ENCODE measurements around the gene LRRC27. TPM values are rescaled to one million over a fixed set of nuclear protein-coding genes. Genes with fewer than 3 reads are reported as not detected.

The LRRC27 gene
- polyA plus RNA-seq, 2 of the 4 experiments (the other 2 are of a cell fraction), result 6.5 to 6.9 TPM

DNA sequence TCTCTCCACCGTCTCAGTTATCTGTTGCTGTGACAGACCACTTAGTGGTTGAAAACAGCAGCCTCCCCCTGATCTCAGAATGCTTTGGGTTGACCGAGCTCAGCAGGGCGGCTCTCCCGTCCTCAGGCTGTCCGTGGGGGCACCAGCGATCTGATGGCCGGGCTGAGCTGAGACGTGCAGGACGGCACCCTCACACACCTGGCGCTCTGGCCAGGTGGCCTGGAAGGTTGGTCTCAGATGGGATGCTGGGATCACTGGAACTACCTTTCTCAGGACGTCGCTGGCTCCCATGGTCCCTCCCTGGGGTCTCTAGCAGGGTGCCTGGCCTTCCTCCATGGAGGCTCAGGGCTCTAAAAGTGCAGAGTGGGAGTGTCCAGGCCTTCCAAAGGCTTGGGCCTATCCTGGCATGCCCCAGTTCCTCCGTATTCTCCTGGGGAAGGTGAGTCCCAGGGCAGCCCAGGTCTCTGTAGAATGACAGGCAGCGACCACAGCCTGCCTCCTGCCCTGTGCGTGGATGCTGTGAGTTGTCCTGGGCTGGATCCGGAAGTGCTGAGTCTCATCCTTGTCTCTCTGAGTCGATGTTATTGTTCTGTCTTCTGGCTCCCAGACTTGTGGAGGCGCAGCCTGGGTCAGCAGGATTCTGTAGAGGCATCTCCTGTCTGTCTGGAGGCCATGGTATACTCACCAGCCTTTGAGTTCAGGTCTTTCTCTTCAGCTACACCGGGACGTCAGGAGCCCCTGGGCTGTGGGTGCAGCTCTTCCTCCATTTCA lies 52.8 kb downstream of the LRRC27 start:
- FAIRE-seq, result no peak
- POLR2A ChIA-PET, result no interaction called here
- TF ChIP-seq RCOR1 (IDR thresholded peaks at IDR 0.05; ENCODE audit: low read depth, low read length) (no peak), CBX8 (IDR thresholded peaks at IDR 0.05) (no peak), GATA3 (IDR thresholded peaks at IDR 0.05; ENCODE audit: borderline replicate concordance) (no peak), KDM1A (IDR thresholded peaks at IDR 0.05; ENCODE audit: low read depth) (no peak), EP300 (IDR thresholded peaks at IDR 0.05) (no peak), TP53 (CRISPR knock-in tag; IDR thresholded peaks at IDR 0.05) (no peak), JUN (IDR thresholded peaks at IDR 0.05) (no peak), POLR2A (IDR thresholded peaks at IDR 0.05; ENCODE audit: low read length) (no peak), RARB (CRISPR knock-in tag; IDR thresholded peaks at IDR 0.05) (no peak), TFCP2L1 (CRISPR knock-in tag; IDR thresholded peaks at IDR 0.05) (no peak), HEYL (CRISPR knock-in tag; IDR thresholded peaks at IDR 0.05) (no peak)
- TF ChIP-seq, protein P1, sequence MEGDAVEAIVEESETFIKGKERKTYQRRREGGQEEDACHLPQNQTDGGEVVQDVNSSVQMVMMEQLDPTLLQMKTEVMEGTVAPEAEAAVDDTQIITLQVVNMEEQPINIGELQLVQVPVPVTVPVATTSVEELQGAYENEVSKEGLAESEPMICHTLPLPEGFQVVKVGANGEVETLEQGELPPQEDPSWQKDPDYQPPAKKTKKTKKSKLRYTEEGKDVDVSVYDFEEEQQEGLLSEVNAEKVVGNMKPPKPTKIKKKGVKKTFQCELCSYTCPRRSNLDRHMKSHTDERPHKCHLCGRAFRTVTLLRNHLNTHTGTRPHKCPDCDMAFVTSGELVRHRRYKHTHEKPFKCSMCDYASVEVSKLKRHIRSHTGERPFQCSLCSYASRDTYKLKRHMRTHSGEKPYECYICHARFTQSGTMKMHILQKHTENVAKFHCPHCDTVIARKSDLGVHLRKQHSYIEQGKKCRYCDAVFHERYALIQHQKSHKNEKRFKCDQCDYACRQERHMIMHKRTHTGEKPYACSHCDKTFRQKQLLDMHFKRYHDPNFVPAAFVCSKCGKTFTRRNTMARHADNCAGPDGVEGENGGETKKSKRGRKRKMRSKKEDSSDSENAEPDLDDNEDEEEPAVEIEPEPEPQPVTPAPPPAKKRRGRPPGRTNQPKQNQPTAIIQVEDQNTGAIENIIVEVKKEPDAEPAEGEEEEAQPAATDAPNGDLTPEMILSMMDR (IDR thresholded peaks at IDR 0.05), result no peak
- TF ChIP-seq, protein P2, sequence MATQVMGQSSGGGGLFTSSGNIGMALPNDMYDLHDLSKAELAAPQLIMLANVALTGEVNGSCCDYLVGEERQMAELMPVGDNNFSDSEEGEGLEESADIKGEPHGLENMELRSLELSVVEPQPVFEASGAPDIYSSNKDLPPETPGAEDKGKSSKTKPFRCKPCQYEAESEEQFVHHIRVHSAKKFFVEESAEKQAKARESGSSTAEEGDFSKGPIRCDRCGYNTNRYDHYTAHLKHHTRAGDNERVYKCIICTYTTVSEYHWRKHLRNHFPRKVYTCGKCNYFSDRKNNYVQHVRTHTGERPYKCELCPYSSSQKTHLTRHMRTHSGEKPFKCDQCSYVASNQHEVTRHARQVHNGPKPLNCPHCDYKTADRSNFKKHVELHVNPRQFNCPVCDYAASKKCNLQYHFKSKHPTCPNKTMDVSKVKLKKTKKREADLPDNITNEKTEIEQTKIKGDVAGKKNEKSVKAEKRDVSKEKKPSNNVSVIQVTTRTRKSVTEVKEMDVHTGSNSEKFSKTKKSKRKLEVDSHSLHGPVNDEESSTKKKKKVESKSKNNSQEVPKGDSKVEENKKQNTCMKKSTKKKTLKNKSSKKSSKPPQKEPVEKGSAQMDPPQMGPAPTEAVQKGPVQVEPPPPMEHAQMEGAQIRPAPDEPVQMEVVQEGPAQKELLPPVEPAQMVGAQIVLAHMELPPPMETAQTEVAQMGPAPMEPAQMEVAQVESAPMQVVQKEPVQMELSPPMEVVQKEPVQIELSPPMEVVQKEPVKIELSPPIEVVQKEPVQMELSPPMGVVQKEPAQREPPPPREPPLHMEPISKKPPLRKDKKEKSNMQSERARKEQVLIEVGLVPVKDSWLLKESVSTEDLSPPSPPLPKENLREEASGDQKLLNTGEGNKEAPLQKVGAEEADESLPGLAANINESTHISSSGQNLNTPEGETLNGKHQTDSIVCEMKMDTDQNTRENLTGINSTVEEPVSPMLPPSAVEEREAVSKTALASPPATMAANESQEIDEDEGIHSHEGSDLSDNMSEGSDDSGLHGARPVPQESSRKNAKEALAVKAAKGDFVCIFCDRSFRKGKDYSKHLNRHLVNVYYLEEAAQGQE (IDR thresholded peaks at IDR 0.05), result no peak
- CTCF ChIA-PET, result interaction anchor here (1.6 kb wide), 1 partner anchor 67 kb away, joined by 6 read pairs; no protein-coding TSS in a partner anchor
- ATAC-seq, result no peak
- Histone ChIP-seq H3K9me3 (0 out of 3 replicates have a peak, but pooled peaks cover 8% of the 10 kb centered on the region), H3K4me2 (no peak overlapping the region), H3K4me3 (no peak overlapping the region), H3K27ac (no peak overlapping the region), H3K4me1 (peaks cover 13% of the 10 kb centered on the region; the same call in 2 of the 3 replicates)
- no peak for DNase-seq (ENCODE audit: low read depth in 1 of 2, low spot score in 1 of 2)
- 87% methylated on average over 20 of the region's 20 CpGs for WGBS (ENCODE audit: missing lambda C conversion rate)

DNA sequence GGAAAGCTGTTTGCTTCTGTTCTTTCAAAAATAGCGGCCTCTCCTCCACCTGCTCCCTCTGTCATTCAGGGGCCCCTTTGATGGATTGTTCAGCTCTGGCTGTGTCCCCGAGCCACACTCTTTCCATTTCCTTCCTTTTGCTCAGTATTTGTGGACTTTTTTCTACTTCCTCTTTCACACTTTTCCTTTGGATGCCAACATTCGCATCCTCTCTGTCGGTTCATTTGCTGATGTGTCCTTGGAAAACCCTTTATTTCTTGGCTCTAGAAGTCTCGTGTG lies 53.3 kb downstream of the LRRC27 start:
- Histone ChIP-seq H3K27ac (no peak overlapping the region), H3K4me1 (peaks cover 18% of the 10 kb centered on the region; the same call in 2 of the 3 replicates), H3K4me2 (no peak overlapping the region), H3K9me3 (0 out of 3 replicates have a peak, but pooled peaks cover 8% of the 10 kb centered on the region), H3K4me3 (no peak overlapping the region)
- DNase-seq (ENCODE audit: low read depth in 1 of 2, low spot score in 1 of 2) (no peak), ATAC-seq (no peak), FAIRE-seq (no peak)
- TF ChIP-seq ZFP36 (IDR thresholded peaks at IDR 0.05; ENCODE audit: borderline replicate concordance, partially characterized antibody) (no peak), POLR2A (IDR thresholded peaks at IDR 0.05; ENCODE audit: low read length) (no peak), NPAS2 (CRISPR knock-in tag; IDR thresholded peaks at IDR 0.05; ENCODE audit: borderline replicate concordance) (no peak), JUNB (IDR thresholded peaks at IDR 0.05) (no peak), GATA3 (IDR thresholded peaks at IDR 0.05; ENCODE audit: borderline replicate concordance) (no peak), POLR2AphosphoS2 (conservative IDR thresholded peaks at IDR 0.05; ENCODE audit: low read length) (no peak), TP53 (CRISPR knock-in tag; IDR thresholded peaks at IDR 0.05) (no peak)
- TF ChIP-seq, protein P3, sequence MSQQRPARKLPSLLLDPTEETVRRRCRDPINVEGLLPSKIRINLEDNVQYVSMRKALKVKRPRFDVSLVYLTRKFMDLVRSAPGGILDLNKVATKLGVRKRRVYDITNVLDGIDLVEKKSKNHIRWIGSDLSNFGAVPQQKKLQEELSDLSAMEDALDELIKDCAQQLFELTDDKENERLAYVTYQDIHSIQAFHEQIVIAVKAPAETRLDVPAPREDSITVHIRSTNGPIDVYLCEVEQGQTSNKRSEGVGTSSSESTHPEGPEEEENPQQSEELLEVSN (IDR thresholded peaks at IDR 0.05; ENCODE audit: borderline replicate concordance, low read depth), result no peak
- TF ChIP-seq, protein P4, sequence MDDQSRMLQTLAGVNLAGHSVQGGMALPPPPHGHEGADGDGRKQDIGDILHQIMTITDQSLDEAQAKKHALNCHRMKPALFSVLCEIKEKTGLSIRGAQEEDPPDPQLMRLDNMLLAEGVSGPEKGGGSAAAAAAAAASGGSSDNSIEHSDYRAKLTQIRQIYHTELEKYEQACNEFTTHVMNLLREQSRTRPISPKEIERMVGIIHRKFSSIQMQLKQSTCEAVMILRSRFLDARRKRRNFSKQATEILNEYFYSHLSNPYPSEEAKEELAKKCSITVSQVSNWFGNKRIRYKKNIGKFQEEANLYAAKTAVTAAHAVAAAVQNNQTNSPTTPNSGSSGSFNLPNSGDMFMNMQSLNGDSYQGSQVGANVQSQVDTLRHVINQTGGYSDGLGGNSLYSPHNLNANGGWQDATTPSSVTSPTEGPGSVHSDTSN (IDR thresholded peaks at IDR 0.05), result no peak
- ChIA-PET POLR2A (no interaction called here), CTCF (interaction anchor here (1.6 kb wide), 1 partner anchor 66 kb away, joined by 6 read pairs; no protein-coding TSS in a partner anchor)
- WGBS (ENCODE audit: missing lambda C conversion rate), result 85% methylated on average over 5 of the region's 5 CpGs
